Measurements from ENCODE around the gene KLF7.

Gene KLF7

GRCh38 chr2:207165121-207166038, at the start of gene KLF7:
KLF7 (minus strand) TSS chr2:207165948; CDS start chr2:207165568, 380 bp downstream.
- no peak for DNase-seq (ENCODE audit: extremely low read depth, low read depth)

DNA sequence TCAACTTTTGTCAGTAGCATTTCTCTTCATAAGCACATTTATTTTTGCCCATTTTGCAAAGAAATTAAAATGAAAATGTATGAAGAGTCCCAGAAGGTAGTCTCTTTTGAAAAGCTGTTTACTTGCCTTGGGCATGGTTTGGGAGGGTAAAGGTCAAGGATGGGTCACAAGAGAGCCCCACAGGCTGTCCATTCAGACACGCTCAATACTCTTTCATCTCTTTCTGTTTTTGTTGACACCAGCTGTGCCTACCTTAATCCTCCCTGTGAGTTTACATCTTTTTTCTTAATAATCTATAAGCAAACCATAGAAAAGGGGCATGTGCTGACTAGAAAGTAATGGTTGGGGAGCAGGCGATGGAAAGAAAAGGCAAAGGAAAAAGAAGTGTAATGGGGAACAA, 49.6 kb upstream of the KLF7 start:
- no peak for DNase-seq (ENCODE audit: extremely low read depth, low read depth)
- no peak overlapping the region for H3K4me3 ChIP-seq (replicated peaks; ENCODE audit: low read depth, low read length)
- TF ChIP-seq, protein P1, sequence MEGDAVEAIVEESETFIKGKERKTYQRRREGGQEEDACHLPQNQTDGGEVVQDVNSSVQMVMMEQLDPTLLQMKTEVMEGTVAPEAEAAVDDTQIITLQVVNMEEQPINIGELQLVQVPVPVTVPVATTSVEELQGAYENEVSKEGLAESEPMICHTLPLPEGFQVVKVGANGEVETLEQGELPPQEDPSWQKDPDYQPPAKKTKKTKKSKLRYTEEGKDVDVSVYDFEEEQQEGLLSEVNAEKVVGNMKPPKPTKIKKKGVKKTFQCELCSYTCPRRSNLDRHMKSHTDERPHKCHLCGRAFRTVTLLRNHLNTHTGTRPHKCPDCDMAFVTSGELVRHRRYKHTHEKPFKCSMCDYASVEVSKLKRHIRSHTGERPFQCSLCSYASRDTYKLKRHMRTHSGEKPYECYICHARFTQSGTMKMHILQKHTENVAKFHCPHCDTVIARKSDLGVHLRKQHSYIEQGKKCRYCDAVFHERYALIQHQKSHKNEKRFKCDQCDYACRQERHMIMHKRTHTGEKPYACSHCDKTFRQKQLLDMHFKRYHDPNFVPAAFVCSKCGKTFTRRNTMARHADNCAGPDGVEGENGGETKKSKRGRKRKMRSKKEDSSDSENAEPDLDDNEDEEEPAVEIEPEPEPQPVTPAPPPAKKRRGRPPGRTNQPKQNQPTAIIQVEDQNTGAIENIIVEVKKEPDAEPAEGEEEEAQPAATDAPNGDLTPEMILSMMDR (IDR thresholded peaks at IDR 0.05; ENCODE audit: low read depth, low read length, missing control alignments), result no peak

More at GRCh38 chr2:207165121-207166038, at the start of gene KLF7:
- H3K4me3 ChIP-seq (replicated peaks; ENCODE audit: low read depth, low read length), result peak within 1 kb of the TSS; percentile 82
- TF ChIP-seq, protein P1 (IDR thresholded peaks at IDR 0.05; ENCODE audit: low read depth, low read length, missing control alignments), result no peak

DNA sequence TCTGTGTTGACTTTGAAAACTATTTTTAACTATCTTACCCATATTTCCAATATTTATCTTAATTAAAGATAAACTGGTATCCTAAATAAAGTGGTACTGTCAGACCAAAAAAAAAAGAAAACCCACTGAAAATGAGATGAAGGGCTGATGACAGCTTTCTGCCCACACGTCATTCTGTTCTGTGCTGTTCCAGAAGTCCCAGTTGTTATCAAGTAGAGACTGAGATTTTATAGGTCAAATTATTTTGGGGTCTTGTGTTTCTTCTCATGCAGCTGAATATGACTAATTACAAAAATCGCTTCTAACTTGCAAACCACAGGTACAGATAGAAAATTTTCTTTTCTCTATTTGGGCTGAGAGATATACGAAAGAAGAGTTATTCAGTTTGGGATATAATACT, 48.7 kb upstream of the KLF7 start:
- TF ChIP-seq, protein P1 (IDR thresholded peaks at IDR 0.05; ENCODE audit: low read depth, low read length, missing control alignments), result no peak
- no peak overlapping the region for H3K4me3 ChIP-seq (replicated peaks; ENCODE audit: low read depth, low read length)
- DNase-seq (ENCODE audit: extremely low read depth, low read depth), result no peak

GRCh38 chr2:207206011-207206410, 40.3 kb upstream of the KLF7 start:
- TF ChIP-seq, protein P1 (IDR thresholded peaks at IDR 0.05; ENCODE audit: low read depth, low read length, missing control alignments), result no peak

DNA sequence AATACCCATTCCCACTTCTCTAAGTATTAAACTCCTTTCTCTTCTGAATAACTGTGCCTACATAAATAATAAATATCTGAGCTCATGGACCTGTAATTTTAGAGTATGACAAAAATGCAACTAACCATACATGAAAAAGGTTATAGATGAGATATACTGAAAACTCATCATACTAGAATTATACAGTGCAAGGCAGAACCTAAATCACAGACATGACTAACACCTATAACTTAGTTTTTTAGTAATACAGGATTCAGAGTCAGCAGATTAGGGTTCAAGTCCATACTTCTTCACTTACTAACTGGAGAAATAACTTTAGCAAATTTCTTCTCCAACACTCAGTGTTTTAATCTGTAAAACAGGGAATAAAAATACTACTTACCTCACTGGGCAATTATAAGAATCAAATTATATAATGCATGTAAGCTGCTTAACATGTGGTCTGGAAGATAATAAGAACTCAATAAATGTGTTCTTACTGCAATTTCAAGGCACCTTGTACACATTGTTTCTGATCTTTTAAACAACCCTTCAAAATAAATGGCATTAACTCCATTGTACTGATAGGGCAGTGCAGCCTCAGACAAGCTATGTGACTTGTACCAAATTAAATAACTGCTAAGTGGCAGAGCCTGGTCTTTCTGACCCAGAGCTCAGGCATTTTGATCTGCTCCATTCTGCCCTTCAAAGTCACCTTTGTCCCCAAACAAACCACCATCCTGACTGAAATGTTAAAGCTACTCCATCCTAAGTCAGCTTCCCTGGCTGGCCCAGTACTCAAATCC, 39.6 kb upstream of the KLF7 start:
- H3K4me3 ChIP-seq (replicated peaks; ENCODE audit: low read depth, low read length), result no peak overlapping the region
- no peak for DNase-seq (ENCODE audit: extremely low read depth, low read depth)
- TF ChIP-seq, protein P1 (IDR thresholded peaks at IDR 0.05; ENCODE audit: low read depth, low read length, missing control alignments), result no peak

More at GRCh38 chr2:207206011-207206410, 40.3 kb upstream of the KLF7 start:
- no peak overlapping the region for H3K4me3 ChIP-seq (replicated peaks; ENCODE audit: low read depth, low read length)
- DNase-seq (ENCODE audit: extremely low read depth, low read depth), result no peak

GRCh38 chr2:207203056-207203455, 37.3 kb upstream of the KLF7 start:
- TF ChIP-seq, protein P1 (IDR thresholded peaks at IDR 0.05; ENCODE audit: low read depth, low read length, missing control alignments), result no peak
- no peak overlapping the region for H3K4me3 ChIP-seq (replicated peaks; ENCODE audit: low read depth, low read length)
- no peak for DNase-seq (ENCODE audit: extremely low read depth, low read depth)
